Fibroblast of lung (primary cell): ENCODE results near the gene HYAL1.

Source experiments
- EZH2 ChIP-seq: IDR thresholded peaks from 2 replicates; pipeline ENCODE4 v1.5.1; 2012; ENCODE audit warnings: low read length, control low read depth, mild to moderate bottlenecking; ENCODE audit errors: missing control alignments
- TF ChIP-seq, protein P1 (sequence below), 2 donors: IDR thresholded peaks in 1 of 2; conservative IDR thresholded peaks in 1 of 2; 1 replicate in 1 of 2; 2 replicates in 1 of 2; pipeline ENCODE4 v1.5.1; 2011 to 2012; ENCODE audit warnings: low read length in 2 of 2, control low read depth in 1 of 2, inconsistent platforms in 1 of 2, low read depth in 1 of 2, mild to moderate bottlenecking in 1 of 2

DNA sequence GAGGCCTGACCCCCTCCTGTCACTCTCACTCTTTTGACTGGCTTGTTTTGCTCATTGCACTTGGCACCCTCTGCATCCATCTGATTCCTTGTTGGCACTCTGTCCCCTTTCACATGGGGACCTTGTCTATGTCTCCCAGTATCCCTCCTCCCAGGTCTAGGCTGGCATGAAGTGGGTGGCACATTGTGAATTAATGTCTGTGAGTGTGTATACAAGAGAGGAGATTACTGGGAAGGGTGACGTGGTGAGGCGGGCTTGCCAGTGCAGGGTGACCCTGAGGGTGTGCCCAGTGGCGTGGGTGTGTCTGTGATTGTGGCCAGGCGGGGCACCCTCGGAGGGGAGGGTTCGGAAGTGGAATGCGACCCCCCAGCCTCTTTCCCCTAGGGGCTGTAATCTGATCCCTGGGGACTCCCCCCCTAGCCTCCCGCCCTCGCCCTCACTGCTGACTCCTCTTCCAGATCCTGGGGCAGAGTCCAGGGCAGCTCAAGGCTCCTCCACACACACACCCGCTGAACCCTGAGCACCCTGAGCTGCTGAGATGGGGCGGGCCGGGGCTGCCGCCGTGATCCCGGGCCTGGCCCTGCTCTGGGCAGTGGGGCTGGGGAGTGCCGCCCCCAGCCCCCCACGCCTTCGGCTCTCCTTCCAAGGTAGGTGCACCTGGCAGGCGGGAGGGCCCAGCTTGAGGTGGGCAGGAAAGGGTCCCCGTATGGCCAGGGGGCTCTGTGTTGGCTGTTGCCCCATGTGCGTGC is 34.5 kb downstream of the HYAL1 start, which contains the start of gene SEMA3B:
- TF ChIP-seq, protein P1, sequence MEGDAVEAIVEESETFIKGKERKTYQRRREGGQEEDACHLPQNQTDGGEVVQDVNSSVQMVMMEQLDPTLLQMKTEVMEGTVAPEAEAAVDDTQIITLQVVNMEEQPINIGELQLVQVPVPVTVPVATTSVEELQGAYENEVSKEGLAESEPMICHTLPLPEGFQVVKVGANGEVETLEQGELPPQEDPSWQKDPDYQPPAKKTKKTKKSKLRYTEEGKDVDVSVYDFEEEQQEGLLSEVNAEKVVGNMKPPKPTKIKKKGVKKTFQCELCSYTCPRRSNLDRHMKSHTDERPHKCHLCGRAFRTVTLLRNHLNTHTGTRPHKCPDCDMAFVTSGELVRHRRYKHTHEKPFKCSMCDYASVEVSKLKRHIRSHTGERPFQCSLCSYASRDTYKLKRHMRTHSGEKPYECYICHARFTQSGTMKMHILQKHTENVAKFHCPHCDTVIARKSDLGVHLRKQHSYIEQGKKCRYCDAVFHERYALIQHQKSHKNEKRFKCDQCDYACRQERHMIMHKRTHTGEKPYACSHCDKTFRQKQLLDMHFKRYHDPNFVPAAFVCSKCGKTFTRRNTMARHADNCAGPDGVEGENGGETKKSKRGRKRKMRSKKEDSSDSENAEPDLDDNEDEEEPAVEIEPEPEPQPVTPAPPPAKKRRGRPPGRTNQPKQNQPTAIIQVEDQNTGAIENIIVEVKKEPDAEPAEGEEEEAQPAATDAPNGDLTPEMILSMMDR (conservative IDR thresholded peaks at IDR 0.05 in 1 of 2, IDR thresholded peaks at IDR 0.05 in 1 of 2; ENCODE audit: low read depth in 1 of 2, low read length in 2 of 2): no peak
- TF ChIP-seq EZH2: no peak
